Activated CD8-positive, alpha-beta memory T cell treated with anti-CD3 and anti-CD28 coated beads, Interleukin-2, amount 10 ng/mL, durations not matched to agents 7 days and 5 days (primary cell): ENCODE measurements around the gene CNOT11. TPM values are rescaled to one million over a fixed set of nuclear protein-coding genes. Genes with fewer than 3 reads are reported as not detected.
"Not testable (repeated sequence)": the region's sequence is repeated elsewhere in the genome, so short reads cannot be mapped to it uniquely, and the experiment has no call there.

Source experiments
- ATAC-seq: fragments of 150-1000 bp; cut with Tn5 transposase; one replicate; pipeline ENCODE4 v1.10.0; 2021; ENCODE audit warnings: moderate library complexity
- CTCF ChIA-PET: fragments of 350-600 bp; sonication (Branson Sonifier 250); formaldehyde crosslinking; loops from one replicate; lab custom pipeline; 2021; ENCODE audit warnings: antibody characterized with exemption; lab: Charles Lee
- DNase-seq: peaks from one replicate; pipeline ENCODE4 v3.0.0-alpha.2; 2020
- H3K27ac Mint-ChIP-seq: one replicate; pipeline ENCODE4 v1.8.0; 2021; ENCODE audit warnings: mild to moderate bottlenecking, mixed read lengths
- H3K27me3 Mint-ChIP-seq: one replicate; pipeline ENCODE4 v1.8.0; 2021; ENCODE audit warnings: mixed read lengths
- H3K36me3 Mint-ChIP-seq: one replicate; pipeline ENCODE4 v1.8.0; 2021; ENCODE audit warnings: mild to moderate bottlenecking, mixed read lengths
- H3K4me1 Mint-ChIP-seq: one replicate; pipeline ENCODE4 v1.8.0; 2021; ENCODE audit warnings: mixed read lengths
- H3K4me3 Mint-ChIP-seq: one replicate; pipeline ENCODE4 v1.8.0; 2021; ENCODE audit warnings: mild to moderate bottlenecking, moderate library complexity, mixed read lengths
- H3K9me3 Mint-ChIP-seq: one replicate; pipeline ENCODE4 v1.8.0; 2022; ENCODE audit warnings: low read depth, mixed read lengths
- total RNA-seq, 2 experiments: library from RNA; stranded (reverse); gene quantifications; one replicate each; pipeline ENCODE4 v1.2.3, GENCODE V29; 2021

Gene CNOT11
- 10 to 100 TPM; 57.4 to 71.9 TPM for total RNA-seq

- Mint-ChIP-seq H3K4me1 (peaks cover 43% of the 10 kb centered on the region), H3K9me3 (no peaks in the 10 kb centered on the region), H3K4me3 (peak within 1 kb of the TSS; percentile 91), H3K27ac (peak within 1 kb of the TSS; percentile 97), H3K36me3 (peaks cover 24% of the 10 kb centered on the region), H3K27me3 (no peaks in the 10 kb centered on the region)
- ATAC-seq (peak; percentile 87), DNase-seq (peak; percentile 99)
- CTCF ChIA-PET = interaction anchor here (0.9 to 4.8 kb wide), 18 partner anchors 12 to 251 kb away, joined by 3 to 28 read pairs (median 4); partner anchors contain the start of genes RFX8, RNF149 and RPL31
These were observed at the start of gene CNOT11 for GRCh38 chr2:101252408-101253012. Gene CNOT11 (plus strand): TSS chr2:101252886. CDS start chr2:101252965, 79 bp downstream.

GRCh38 chr2:101204400-101205115, 48.1 kb upstream of the CNOT11 start:
- Mint-ChIP-seq H3K27ac (peak overlapping the region; percentile 43), H3K9me3 (no peaks in the 10 kb centered on the region), H3K4me3 (peak overlapping the region; percentile 53), H3K36me3 (no peaks in the 10 kb centered on the region), H3K27me3 (no peaks in the 10 kb centered on the region), H3K4me1 (peaks cover 8% of the 10 kb centered on the region)
- DNase-seq (no peak), ATAC-seq (no peak)
- CTCF ChIA-PET = interaction anchor here (0.9 to 2.6 kb wide), 15 partner anchors 8 to 598 kb away, joined by 3 to 17 read pairs (median 4); partner anchors contain the start of genes CNOT11 and TBC1D8

GRCh38 chr2:101205521-101206479, 46.9 kb upstream of the CNOT11 start:
- Mint-ChIP-seq H3K4me1 (peaks cover 8% of the 10 kb centered on the region), H3K27me3 (peaks cover 4% of the 10 kb centered on the region), H3K9me3 (no peaks in the 10 kb centered on the region), H3K4me3 (peak overlapping the region; percentile 53), H3K36me3 (peaks cover 2% of the 10 kb centered on the region), H3K27ac (peak overlapping the region; percentile 52)
- DNase-seq (peak; percentile 67), ATAC-seq (peak; percentile 97)
- CTCF ChIA-PET = interaction anchor here (0.7 to 2.6 kb wide), 24 partner anchors 9 to 600 kb away, joined by 3 to 17 read pairs (median 4); partner anchors contain the start of genes CNOT11 and TBC1D8

- CTCF ChIA-PET = no interaction called here
- Mint-ChIP-seq H3K27ac (no peak overlapping the region), H3K4me3 (no peak overlapping the region), H3K9me3 (peaks cover 3% of the 10 kb centered on the region), H3K27me3 (peaks cover 7% of the 10 kb centered on the region), H3K36me3 (peaks cover 6% of the 10 kb centered on the region), H3K4me1 (peaks cover 8% of the 10 kb centered on the region)
- no peak for DNase-seq
- no peak for ATAC-seq
These were observed 43.9 kb upstream of the CNOT11 start for GRCh38 chr2:101208830-101209229.

GRCh38 chr2:101219246-101219645, 33.4 kb upstream of the CNOT11 start:
- ATAC-seq (no peak), DNase-seq (no peak)
- CTCF ChIA-PET = no interaction called here
- H3K4me3 Mint-ChIP-seq = no peak overlapping the region
- peaks cover 16% of the 10 kb centered on the region for H3K36me3 Mint-ChIP-seq
- peaks cover 8% of the 10 kb centered on the region for H3K9me3 Mint-ChIP-seq
- H3K27me3 Mint-ChIP-seq = peaks cover 6% of the 10 kb centered on the region
- H3K4me1 Mint-ChIP-seq = peaks cover 13% of the 10 kb centered on the region
- H3K27ac Mint-ChIP-seq = no peak overlapping the region

- H3K4me3 Mint-ChIP-seq, H3K27ac Mint-ChIP-seq, ATAC-seq, H3K27me3 Mint-ChIP-seq, DNase-seq, CTCF ChIA-PET: not testable (repeated sequence)
- peaks cover 20% of the 10 kb centered on the region for H3K36me3 Mint-ChIP-seq
- peaks cover 10% of the 10 kb centered on the region for H3K9me3 Mint-ChIP-seq
- peaks cover 17% of the 10 kb centered on the region for H3K4me1 Mint-ChIP-seq
These were observed 32.6 kb upstream of the CNOT11 start for GRCh38 chr2:101220091-101220490.

GRCh38 chr2:101223814-101224231, 28.9 kb upstream of the CNOT11 start:
- CTCF ChIA-PET = interaction anchor here (1.4 to 1.7 kb wide), 3 partner anchors 19 to 118 kb away, joined by 3 to 12 read pairs (median 3); no protein-coding TSS in a partner anchor
- DNase-seq (peak; percentile 87), ATAC-seq (peak; percentile 93)
- peak overlapping the region; percentile 67 for H3K27ac Mint-ChIP-seq
- peaks cover 25% of the 10 kb centered on the region for H3K36me3 Mint-ChIP-seq
- H3K4me3 Mint-ChIP-seq = no peak overlapping the region
- peaks cover 19% of the 10 kb centered on the region for H3K4me1 Mint-ChIP-seq
- H3K9me3 Mint-ChIP-seq = peaks cover 10% of the 10 kb centered on the region
- no peaks in the 10 kb centered on the region for H3K27me3 Mint-ChIP-seq

GRCh38 chr2:101230541-101231001, 22.1 kb upstream of the CNOT11 start:
- Mint-ChIP-seq H3K9me3 (no peaks in the 10 kb centered on the region), H3K4me1 (no peaks in the 10 kb centered on the region), H3K36me3 (peaks cover 6% of the 10 kb centered on the region), H3K27me3 (no peaks in the 10 kb centered on the region), H3K4me3 (no peak overlapping the region), H3K27ac (no peak overlapping the region)
- DNase-seq = no peak
- no peak for ATAC-seq
- CTCF ChIA-PET = interaction anchor here (1.4 to 2.0 kb wide), 2 partner anchors 10 to 25 kb away, joined by 3 to 9 read pairs; no protein-coding TSS in a partner anchor

- no peak for ATAC-seq
- Mint-ChIP-seq H3K4me3 (no peak overlapping the region), H3K27ac (no peak overlapping the region), H3K9me3 (no peaks in the 10 kb centered on the region), H3K4me1 (no peaks in the 10 kb centered on the region), H3K27me3 (no peaks in the 10 kb centered on the region), H3K36me3 (peaks cover 4% of the 10 kb centered on the region)
- CTCF ChIA-PET = interaction anchor here (0.9 to 2.0 kb wide), 3 partner anchors 9 to 28 kb away, joined by 3 to 9 read pairs (median 3); no protein-coding TSS in a partner anchor
- DNase-seq = no peak
These were observed 21.4 kb upstream of the CNOT11 start for GRCh38 chr2:101231240-101231639.

GRCh38 chr2:101231937-101232730, 20.6 kb upstream of the CNOT11 start:
- H3K27ac Mint-ChIP-seq = no peak overlapping the region
- DNase-seq = no peak
- no peaks in the 10 kb centered on the region for H3K27me3 Mint-ChIP-seq
- H3K36me3 Mint-ChIP-seq = peaks cover 3% of the 10 kb centered on the region
- no peaks in the 10 kb centered on the region for H3K9me3 Mint-ChIP-seq
- no peak for ATAC-seq
- no peaks in the 10 kb centered on the region for H3K4me1 Mint-ChIP-seq
- H3K4me3 Mint-ChIP-seq = no peak overlapping the region
- CTCF ChIA-PET = interaction anchor here (1.1 kb wide), 1 partner anchor 110 kb away, joined by 3 read pairs; no protein-coding TSS in a partner anchor

GRCh38 chr2:101232770-101233169, 19.9 kb upstream of the CNOT11 start:
- H3K4me1 Mint-ChIP-seq = no peaks in the 10 kb centered on the region
- DNase-seq = no peak
- no peak overlapping the region for H3K4me3 Mint-ChIP-seq

More at GRCh38 chr2:101232770-101233169, 19.9 kb upstream of the CNOT11 start:
- H3K9me3 Mint-ChIP-seq = no peaks in the 10 kb centered on the region
- CTCF ChIA-PET = interaction anchor here (1.1 kb wide), 1 partner anchor 110 kb away, joined by 3 read pairs; no protein-coding TSS in a partner anchor
- H3K27ac Mint-ChIP-seq = no peak overlapping the region
- H3K36me3 Mint-ChIP-seq = peaks cover 3% of the 10 kb centered on the region
- no peaks in the 10 kb centered on the region for H3K27me3 Mint-ChIP-seq
- no peak for ATAC-seq
